GM12865 (cell line): ENCODE data around the gene TSKS.

Experiments used
- DNase-seq: peaks from one replicate; pipeline ENCODE4 v3.0.0; 2010; ENCODE audit warnings: low read depth
- H3K4me3 ChIP-seq: 2 replicates; pipeline ENCODE4 v1.5.1; 2011; ENCODE audit warnings: mild to moderate bottlenecking, low read depth, low read length, control low read depth
- CTCF ChIP-seq: IDR thresholded peaks from 2 replicates; pipeline ENCODE4 v1.5.1; 2011; ENCODE audit warnings: low read length, control low read depth, low read depth, inconsistent platforms; ENCODE audit not compliant: insufficient read depth; ENCODE audit errors: missing control alignments

TSKS gene

GRCh38 chr19:49801966-49802661, 39.0 kb upstream of the TSKS start:
- H3K4me3 ChIP-seq = no peak overlapping the region
- TF ChIP-seq CTCF = no peak
- DNase-seq = no peak

- no peak for DNase-seq
- no peak overlapping the region for H3K4me3 ChIP-seq
- no peak for TF ChIP-seq CTCF
Observed at GRCh38 chr19:49801401-49801888, 38.3 kb upstream of the TSKS start.

- TF ChIP-seq CTCF = no peak
- H3K4me3 ChIP-seq = no peak overlapping the region
- no peak for DNase-seq
Observed at GRCh38 chr19:49800771-49801170, 37.7 kb upstream of the TSKS start.

- no peak for DNase-seq
- H3K4me3 ChIP-seq = no peak overlapping the region
- peak; percentile 18 for TF ChIP-seq CTCF
Observed at GRCh38 chr19:49799798-49800376, 36.8 kb upstream of the TSKS start.

GRCh38 chr19:49799271-49799797, 36.2 kb upstream of the TSKS start:
- TF ChIP-seq CTCF = no peak
- H3K4me3 ChIP-seq = no peak overlapping the region
- DNase-seq = no peak

GRCh38 chr19:49798574-49798973, 35.5 kb upstream of the TSKS start:
- TF ChIP-seq CTCF = no peak
- H3K4me3 ChIP-seq = no peak overlapping the region
- DNase-seq = no peak
